NOMO-1 (cell line): Measurements from ENCODE around the gene CCDC74A.
"Not testable (repeated sequence)": the region's sequence is repeated elsewhere in the genome, so short reads cannot be mapped to it uniquely, and the experiment has no call there.

ENCODE experiments used
- DNase-seq, 2 experiments: peaks; one replicate each; lab custom pipeline; 2025; ENCODE audit not compliant: unreplicated experiment in 2 of 2; lab: John Stamatoyannopoulos, UW

The CCDC74A gene

DNA sequence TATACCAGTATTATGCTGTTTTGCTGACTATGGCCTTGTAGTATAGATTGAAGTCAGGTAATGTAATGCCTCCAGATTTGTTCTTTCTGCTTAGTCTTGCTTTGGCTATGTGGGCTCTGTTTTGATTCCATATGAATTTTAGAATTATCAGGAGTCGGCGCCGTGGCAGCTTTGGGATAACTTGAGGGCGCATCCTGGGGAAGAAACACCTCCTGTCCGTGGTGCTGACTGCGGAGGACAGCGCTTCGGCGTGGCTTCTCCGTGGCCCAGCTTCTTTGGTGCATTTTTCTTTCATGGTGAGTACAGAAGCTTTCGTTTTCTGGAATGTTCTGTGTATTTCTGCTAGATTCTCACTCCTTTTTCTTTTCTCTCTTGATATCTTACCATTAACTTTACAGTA is 25.2 kb downstream of the CCDC74A start:
- DNase-seq, result no peak

DNA sequence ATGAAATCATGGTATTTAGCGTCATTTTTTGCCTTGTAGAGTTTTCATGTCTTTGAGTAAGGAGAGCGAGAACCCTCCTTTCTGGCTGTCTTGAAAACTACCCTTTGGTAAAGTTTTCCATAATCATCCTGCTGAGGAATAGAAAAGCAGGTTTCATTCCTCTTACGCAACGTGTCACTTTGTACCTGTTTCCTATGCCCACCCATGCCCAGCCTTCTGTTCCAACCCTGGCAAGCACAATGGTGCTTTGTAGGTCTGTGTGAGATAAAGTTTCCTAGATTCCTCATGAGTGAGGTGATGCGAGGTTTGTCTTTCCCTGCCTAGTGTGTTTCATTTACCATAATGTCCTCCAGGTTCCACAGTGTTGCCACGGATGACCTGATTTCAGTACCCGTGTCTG is 29.3 kb downstream of the CCDC74A start:
- no peak for DNase-seq

DNA sequence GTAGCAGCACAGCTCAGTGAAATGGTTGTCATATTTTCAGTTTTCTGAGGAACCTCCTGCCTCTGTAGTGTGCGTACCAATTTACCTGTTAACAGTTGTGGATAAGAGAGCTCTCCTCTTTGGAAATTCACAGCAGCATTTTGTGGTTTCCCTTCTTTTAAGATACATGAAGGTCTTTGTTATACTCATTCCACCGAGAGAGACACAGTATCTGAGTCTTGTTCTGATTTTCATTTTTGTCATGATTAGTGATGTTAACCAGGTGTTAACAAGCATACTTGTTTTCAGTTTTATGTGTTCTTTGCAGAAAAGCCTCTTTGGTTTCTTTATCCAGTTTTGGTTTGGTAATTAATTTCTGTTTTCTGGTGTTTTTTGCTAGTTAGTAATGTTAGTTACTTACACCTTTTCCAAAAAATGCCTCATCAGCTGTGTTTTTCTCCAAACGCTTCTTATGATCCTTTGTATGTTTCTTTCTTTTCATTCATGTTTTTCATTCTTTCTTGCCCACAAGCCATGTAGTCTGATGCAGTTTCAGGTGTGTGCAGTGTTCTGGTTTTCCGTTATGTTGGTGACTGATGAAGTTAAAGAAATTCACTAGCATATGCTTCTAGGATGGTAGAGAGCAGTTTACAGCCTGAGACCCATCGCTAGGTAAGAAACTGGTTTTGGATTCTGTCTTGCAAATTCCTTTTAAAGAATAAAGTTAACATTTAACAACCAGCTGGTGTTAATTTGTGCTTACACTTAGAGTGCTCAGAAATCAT is 30.1 kb downstream of the CCDC74A start:
- DNase-seq, result no peak

- DNase-seq, result no peak
Observed at GRCh38 chr2:131566371-131566770, 38.7 kb downstream of the CCDC74A start.

DNA sequence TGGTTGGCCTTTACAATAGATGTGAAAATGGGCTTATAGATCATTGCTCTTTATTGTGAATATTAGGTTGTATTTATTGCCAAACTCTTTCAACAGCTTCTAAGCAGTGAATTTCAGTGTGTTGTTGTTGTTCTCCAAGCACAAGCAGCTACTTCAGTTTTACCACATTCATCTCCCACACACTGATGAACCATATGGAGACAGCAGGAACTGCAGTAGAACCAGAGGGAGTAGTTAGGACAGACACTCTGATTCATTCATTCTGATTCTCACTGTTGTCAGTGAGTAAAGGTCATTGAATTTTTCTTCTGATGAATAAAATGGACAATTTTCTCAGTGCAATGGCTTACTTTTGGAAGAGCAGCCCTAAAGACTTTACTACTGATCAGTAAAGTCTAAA is 40.2 kb downstream of the CCDC74A start:
- no peak for DNase-seq

DNA sequence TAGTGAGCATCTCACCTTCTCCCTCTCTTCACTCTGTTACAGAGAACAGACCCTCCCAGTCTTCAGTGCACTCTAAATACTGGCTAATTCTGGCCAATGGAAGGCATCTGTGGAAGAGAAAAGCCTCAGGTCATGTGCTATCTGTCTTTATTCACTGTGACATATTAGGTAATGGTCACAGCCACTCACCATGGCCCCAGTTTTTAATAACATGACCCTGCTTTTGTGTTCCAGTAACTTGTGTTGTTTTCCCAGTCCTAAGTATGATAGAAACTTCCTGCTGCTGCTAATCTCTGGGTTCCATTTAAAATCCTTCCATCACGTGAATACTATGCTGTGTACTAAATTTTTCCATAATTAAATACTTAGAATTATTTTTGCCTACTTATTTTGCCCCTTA is 40.7 kb downstream of the CCDC74A start:
- not testable (repeated sequence) for DNase-seq

- peak in 1 of 2 experiments; percentile 51 for DNase-seq
Observed at GRCh38 chr2:131572175-131572574, 44.5 kb downstream of the CCDC74A start.

- no peak for DNase-seq
Observed at GRCh38 chr2:131577812-131578211, 50.1 kb downstream of the CCDC74A start.

GRCh38 chr2:131580187-131580586 is 52.5 kb downstream of the CCDC74A start:
- DNase-seq, result no peak
